H1 (cell line): Measurements from ENCODE around the gene SNRNP40. TPM values are rescaled to one million over a fixed set of nuclear protein-coding genes. Genes with fewer than 3 reads are reported as not detected.

ENCODE experiments used
- CEBPB ChIP-seq: IDR thresholded peaks from 2 replicates; pipeline ENCODE4 v1.6.1; 2012; ENCODE audit warnings: low read depth, low read length
- CHD2 ChIP-seq: IDR thresholded peaks from 2 replicates; pipeline ENCODE4 v1.6.1; 2012; ENCODE audit warnings: low read length, improper control_type of control experiment
- HDAC2 ChIP-seq, 2 experiments: fragments of 300-600 bp in 1 of 2; sonication (generic) in 1 of 2; IDR thresholded peaks; 2 replicates each; pipeline ENCODE4 v1.6.1; 2011 to 2012; ENCODE audit warnings: low read depth in 2 of 2, low read length in 2 of 2, mild to moderate bottlenecking in 2 of 2, moderate library complexity in 2 of 2, borderline replicate concordance in 1 of 2, inconsistent platforms in 1 of 2
- NRF1 ChIP-seq: IDR thresholded peaks from 2 replicates; pipeline ENCODE4 v1.6.1; 2011; ENCODE audit warnings: mild to moderate bottlenecking, low read depth, low read length, improper control_type of control experiment
- RFX5 ChIP-seq: IDR thresholded peaks from 2 replicates; pipeline ENCODE4 v1.6.1; 2011; ENCODE audit warnings: low read depth, low read length, improper control_type of control experiment, borderline replicate concordance
- polyA plus RNA-seq, 7 experiments: library from polyadenylated mRNA; depleted of rRNA in 3 of 7; stranded (reverse) in 5 of 7; unstranded in 2 of 7; fragments of >200 nt in 5 of 7; fragments of 200-250 nt in 2 of 7; gene quantifications; 1 replicate in 5 of 7; 2 replicates in 1 of 7; 4 replicates in 1 of 7; pipeline versions ENCODE4 v1.2.1 to v1.2.3, GENCODE V29; 2011 to 2013; ENCODE audit warnings: missing spikeins in 2 of 7, mixed read lengths in 2 of 7
- total RNA-seq: library from RNA; stranded (reverse); fragmentation: NEBNext Ultra II Directional; extraction: Animal tissue kit (Norgen Biotek cat#: 25700); gene quantifications from 2 replicates; pipeline ENCODE4 v1.2.1, GENCODE V29; 2021
- TF ChIP-seq, protein P1 (sequence below): fragments of 300-600 bp; sonication (generic); IDR thresholded peaks from 2 replicates; pipeline ENCODE4 v1.7.1; 2012; ENCODE audit warnings: low read length, moderate library complexity, mild to moderate bottlenecking, inconsistent platforms; ENCODE audit not compliant: insufficient replicate concordance
- TF ChIP-seq, protein P2 (sequence below): IDR thresholded peaks from 2 replicates; pipeline ENCODE4 v1.6.1; 2012; ENCODE audit warnings: inconsistent platforms
- TF ChIP-seq, protein P3 (sequence below): IDR thresholded peaks from 2 replicates; pipeline ENCODE4 v1.6.1; 2012; ENCODE audit warnings: low read length, inconsistent platforms

Gene SNRNP40
- total and polyA plus RNA-seq, 2 of the 8 experiments (the other 6 are each of a cell fraction or from before 2014, with no cell fraction given), result 97.4 to 113 TPM

DNA sequence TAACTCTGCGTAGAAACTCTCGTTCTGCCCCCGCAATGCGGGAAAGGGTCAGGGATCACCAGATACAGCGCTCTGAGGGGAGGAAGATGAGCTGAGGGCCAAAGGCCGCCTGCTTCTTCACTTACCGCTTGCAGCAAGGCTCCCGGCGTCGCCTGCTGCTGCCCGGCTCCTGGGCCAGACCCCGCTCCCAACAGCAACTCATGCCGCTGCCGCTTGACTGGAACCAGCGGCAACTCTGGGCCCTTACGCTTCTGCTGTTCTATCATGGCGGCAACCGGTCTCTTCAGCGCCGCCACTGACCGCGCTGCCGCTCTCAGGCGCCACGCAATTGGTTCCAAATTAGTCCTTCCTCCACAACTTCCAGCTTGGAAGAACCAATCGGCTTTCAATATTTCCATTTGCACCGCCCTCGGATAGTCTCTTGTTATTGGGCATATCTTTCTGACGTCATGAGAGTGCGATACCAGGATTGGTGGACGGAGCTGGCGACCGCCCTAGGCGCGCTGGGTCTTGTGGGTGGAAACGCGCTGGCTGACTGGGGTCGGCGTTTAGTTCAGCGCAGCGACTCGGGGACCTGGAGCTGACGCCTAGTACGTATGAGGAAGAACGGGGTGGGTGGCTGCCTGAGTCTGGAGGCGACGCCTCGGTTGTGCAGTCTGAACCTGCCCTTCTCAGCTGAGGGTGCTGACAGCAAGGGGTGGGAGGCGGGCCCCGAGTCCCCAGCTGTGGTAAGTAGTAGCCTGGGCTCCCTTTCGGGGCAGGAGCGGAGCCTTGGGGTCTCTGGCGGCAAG, at the start of gene SNRNP40, which contains the start of gene ZCCHC17 (continued):
- TF ChIP-seq, protein P1, sequence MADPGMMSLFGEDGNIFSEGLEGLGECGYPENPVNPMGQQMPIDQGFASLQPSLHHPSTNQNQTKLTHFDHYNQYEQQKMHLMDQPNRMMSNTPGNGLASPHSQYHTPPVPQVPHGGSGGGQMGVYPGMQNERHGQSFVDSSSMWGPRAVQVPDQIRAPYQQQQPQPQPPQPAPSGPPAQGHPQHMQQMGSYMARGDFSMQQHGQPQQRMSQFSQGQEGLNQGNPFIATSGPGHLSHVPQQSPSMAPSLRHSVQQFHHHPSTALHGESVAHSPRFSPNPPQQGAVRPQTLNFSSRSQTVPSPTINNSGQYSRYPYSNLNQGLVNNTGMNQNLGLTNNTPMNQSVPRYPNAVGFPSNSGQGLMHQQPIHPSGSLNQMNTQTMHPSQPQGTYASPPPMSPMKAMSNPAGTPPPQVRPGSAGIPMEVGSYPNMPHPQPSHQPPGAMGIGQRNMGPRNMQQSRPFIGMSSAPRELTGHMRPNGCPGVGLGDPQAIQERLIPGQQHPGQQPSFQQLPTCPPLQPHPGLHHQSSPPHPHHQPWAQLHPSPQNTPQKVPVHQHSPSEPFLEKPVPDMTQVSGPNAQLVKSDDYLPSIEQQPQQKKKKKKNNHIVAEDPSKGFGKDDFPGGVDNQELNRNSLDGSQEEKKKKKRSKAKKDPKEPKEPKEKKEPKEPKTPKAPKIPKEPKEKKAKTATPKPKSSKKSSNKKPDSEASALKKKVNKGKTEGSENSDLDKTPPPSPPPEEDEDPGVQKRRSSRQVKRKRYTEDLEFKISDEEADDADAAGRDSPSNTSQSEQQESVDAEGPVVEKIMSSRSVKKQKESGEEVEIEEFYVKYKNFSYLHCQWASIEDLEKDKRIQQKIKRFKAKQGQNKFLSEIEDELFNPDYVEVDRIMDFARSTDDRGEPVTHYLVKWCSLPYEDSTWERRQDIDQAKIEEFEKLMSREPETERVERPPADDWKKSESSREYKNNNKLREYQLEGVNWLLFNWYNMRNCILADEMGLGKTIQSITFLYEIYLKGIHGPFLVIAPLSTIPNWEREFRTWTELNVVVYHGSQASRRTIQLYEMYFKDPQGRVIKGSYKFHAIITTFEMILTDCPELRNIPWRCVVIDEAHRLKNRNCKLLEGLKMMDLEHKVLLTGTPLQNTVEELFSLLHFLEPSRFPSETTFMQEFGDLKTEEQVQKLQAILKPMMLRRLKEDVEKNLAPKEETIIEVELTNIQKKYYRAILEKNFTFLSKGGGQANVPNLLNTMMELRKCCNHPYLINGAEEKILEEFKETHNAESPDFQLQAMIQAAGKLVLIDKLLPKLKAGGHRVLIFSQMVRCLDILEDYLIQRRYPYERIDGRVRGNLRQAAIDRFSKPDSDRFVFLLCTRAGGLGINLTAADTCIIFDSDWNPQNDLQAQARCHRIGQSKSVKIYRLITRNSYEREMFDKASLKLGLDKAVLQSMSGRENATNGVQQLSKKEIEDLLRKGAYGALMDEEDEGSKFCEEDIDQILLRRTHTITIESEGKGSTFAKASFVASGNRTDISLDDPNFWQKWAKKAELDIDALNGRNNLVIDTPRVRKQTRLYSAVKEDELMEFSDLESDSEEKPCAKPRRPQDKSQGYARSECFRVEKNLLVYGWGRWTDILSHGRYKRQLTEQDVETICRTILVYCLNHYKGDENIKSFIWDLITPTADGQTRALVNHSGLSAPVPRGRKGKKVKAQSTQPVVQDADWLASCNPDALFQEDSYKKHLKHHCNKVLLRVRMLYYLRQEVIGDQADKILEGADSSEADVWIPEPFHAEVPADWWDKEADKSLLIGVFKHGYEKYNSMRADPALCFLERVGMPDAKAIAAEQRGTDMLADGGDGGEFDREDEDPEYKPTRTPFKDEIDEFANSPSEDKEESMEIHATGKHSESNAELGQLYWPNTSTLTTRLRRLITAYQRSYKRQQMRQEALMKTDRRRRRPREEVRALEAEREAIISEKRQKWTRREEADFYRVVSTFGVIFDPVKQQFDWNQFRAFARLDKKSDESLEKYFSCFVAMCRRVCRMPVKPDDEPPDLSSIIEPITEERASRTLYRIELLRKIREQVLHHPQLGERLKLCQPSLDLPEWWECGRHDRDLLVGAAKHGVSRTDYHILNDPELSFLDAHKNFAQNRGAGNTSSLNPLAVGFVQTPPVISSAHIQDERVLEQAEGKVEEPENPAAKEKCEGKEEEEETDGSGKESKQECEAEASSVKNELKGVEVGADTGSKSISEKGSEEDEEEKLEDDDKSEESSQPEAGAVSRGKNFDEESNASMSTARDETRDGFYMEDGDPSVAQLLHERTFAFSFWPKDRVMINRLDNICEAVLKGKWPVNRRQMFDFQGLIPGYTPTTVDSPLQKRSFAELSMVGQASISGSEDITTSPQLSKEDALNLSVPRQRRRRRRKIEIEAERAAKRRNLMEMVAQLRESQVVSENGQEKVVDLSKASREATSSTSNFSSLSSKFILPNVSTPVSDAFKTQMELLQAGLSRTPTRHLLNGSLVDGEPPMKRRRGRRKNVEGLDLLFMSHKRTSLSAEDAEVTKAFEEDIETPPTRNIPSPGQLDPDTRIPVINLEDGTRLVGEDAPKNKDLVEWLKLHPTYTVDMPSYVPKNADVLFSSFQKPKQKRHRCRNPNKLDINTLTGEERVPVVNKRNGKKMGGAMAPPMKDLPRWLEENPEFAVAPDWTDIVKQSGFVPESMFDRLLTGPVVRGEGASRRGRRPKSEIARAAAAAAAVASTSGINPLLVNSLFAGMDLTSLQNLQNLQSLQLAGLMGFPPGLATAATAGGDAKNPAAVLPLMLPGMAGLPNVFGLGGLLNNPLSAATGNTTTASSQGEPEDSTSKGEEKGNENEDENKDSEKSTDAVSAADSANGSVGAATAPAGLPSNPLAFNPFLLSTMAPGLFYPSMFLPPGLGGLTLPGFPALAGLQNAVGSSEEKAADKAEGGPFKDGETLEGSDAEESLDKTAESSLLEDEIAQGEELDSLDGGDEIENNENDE, result no peak
- no peak for TF ChIP-seq CEBPB
- TF ChIP-seq HDAC2 (IDR thresholded peaks at IDR 0.05; ENCODE audit: borderline replicate concordance in 1 of 2, low read depth in 2 of 2, low read length in 2 of 2), result no peak
- TF ChIP-seq RFX5, result peak; percentile 58; the same call in 1 of the 2 replicates
- peak; percentile 80 for TF ChIP-seq CHD2
- TF ChIP-seq NRF1, result no peak
- TF ChIP-seq, protein P2, sequence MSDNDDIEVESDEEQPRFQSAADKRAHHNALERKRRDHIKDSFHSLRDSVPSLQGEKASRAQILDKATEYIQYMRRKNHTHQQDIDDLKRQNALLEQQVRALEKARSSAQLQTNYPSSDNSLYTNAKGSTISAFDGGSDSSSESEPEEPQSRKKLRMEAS, result peak; percentile 3; the same call in 1 of the 2 replicates
- TF ChIP-seq, protein P3, sequence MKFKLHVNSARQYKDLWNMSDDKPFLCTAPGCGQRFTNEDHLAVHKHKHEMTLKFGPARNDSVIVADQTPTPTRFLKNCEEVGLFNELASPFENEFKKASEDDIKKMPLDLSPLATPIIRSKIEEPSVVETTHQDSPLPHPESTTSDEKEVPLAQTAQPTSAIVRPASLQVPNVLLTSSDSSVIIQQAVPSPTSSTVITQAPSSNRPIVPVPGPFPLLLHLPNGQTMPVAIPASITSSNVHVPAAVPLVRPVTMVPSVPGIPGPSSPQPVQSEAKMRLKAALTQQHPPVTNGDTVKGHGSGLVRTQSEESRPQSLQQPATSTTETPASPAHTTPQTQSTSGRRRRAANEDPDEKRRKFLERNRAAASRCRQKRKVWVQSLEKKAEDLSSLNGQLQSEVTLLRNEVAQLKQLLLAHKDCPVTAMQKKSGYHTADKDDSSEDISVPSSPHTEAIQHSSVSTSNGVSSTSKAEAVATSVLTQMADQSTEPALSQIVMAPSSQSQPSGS, result no peak
